Measurements from ENCODE around the gene LGALS4. TPM values are rescaled to one million over a fixed set of nuclear protein-coding genes. Genes with fewer than 3 reads are reported as not detected.

The LGALS4 gene
- total and polyA plus RNA-seq, 2 experiments from 2014 or later = 0.87 TPM; not detected in 1

DNA sequence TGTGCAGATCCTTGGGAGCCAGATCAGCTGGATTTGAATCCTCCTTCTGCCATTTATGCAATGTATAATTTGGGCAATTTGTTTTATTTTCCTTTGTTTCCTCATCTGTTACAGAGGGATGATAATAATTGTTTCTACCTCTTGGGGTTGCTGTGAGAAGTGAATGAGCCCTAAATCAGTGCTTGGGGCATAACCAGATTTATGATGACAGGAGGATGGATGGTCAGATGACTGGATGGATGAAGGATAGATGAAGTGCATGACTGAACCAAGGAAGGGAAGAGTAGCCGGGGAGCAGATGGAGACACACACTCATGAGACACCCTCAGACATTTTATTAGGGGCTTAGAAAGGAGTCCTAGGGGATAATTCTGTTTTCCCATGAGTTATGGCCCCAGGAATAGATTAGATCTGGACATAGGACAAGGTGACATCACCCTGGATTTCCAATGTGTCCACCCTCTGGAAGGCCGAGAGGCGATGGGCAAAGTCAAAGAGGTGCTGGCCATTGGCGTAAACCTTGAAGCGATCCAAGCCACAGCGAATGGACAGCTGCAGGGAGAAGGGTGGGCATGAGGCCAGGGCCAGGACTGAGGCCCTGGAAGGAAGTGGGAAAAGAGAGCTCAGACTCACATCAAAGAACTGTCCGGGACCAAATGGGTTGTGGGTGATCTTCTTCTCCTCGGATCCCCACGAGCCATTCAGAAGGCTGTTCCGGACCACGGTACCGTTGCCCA is 11.2 kb downstream of the LGALS4 start (continued):
- TF ChIP-seq, protein P1, sequence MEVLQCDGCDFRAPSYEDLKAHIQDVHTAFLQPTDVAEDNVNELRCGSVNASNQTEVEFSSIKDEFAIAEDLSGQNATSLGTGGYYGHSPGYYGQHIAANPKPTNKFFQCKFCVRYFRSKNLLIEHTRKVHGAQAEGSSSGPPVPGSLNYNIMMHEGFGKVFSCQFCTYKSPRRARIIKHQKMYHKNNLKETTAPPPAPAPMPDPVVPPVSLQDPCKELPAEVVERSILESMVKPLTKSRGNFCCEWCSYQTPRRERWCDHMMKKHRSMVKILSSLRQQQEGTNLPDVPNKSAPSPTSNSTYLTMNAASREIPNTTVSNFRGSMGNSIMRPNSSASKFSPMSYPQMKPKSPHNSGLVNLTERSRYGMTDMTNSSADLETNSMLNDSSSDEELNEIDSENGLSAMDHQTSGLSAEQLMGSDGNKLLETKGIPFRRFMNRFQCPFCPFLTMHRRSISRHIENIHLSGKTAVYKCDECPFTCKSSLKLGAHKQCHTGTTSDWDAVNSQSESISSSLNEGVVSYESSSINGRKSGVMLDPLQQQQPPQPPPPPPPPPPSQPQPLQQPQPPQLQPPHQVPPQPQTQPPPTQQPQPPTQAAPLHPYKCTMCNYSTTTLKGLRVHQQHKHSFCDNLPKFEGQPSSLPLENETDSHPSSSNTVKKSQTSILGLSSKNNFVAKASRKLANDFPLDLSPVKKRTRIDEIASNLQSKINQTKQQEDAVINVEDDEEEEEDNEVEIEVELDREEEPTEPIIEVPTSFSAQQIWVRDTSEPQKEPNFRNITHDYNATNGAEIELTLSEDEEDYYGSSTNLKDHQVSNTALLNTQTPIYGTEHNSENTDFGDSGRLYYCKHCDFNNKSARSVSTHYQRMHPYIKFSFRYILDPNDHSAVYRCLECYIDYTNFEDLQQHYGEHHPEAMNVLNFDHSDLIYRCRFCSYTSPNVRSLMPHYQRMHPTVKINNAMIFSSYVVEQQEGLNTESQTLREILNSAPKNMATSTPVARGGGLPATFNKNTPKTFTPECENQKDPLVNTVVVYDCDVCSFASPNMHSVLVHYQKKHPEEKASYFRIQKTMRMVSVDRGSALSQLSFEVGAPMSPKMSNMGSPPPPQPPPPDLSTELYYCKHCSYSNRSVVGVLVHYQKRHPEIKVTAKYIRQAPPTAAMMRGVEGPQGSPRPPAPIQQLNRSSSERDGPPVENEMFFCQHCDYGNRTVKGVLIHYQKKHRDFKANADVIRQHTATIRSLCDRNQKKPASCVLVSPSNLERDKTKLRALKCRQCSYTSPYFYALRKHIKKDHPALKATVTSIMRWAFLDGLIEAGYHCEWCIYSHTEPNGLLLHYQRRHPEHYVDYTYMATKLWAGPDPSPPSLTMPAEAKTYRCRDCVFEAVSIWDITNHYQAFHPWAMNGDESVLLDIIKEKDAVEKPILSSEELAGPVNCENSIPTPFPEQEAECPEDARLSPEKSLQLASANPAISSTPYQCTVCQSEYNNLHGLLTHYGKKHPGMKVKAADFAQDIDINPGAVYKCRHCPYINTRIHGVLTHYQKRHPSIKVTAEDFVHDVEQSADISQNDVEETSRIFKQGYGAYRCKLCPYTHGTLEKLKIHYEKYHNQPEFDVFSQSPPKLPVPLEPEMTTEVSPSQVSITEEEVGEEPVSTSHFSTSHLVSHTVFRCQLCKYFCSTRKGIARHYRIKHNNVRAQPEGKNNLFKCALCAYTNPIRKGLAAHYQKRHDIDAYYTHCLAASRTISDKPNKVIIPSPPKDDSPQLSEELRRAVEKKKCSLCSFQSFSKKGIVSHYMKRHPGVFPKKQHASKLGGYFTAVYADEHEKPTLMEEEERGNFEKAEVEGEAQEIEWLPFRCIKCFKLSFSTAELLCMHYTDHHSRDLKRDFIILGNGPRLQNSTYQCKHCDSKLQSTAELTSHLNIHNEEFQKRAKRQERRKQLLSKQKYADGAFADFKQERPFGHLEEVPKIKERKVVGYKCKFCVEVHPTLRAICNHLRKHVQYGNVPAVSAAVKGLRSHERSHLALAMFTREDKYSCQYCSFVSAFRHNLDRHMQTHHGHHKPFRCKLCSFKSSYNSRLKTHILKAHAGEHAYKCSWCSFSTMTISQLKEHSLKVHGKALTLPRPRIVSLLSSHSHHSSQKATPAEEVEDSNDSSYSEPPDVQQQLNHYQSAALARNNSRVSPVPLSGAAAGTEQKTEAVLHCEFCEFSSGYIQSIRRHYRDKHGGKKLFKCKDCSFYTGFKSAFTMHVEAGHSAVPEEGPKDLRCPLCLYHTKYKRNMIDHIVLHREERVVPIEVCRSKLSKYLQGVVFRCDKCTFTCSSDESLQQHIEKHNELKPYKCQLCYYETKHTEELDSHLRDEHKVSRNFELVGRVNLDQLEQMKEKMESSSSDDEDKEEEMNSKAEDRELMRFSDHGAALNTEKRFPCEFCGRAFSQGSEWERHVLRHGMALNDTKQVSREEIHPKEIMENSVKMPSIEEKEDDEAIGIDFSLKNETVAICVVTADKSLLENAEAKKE (CRISPR knock-in tag; IDR thresholded peaks at IDR 0.05) = no peak
- TF ChIP-seq ZNF114 (CRISPR knock-in tag; IDR thresholded peaks at IDR 0.05) = no peak

DNA sequence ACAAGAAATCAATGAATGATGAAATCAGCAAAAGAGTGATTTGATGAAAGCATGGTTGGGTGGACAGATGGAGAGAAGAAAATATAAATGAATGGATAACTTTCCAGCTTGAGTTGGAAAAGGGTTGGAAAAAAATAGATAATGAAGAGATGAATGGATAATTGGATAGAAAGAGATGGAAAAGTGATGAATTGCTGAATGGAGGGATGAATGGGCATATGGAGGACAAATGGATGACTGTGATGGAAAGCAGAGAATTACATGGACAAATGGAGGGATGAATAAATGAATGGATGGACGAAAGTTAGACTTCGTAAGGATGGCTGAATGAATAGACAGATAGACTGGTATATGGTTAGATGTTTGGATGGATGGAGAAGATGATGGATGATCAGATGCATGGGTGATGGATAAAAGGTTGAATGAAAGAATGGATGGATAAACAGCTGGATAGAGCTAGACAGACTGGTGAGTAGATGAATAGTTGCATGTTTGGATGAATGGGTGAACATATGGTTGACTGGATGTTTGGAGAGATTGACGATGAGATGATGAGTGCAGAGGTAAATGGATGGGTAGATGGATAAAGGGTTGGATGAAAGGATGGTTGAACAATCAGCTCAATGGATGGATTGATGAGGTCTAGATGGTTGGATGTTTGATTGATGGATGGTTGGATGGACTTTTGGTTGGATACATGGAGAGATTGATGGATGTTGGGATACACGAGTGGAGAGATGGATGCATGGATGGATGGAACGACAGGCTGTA is 12.0 kb downstream of the LGALS4 start:
- H2AFZ ChIP-seq = no peak overlapping the region
- Mint-ChIP-seq H3K27ac (no peak overlapping the region), H3K9me3 (peaks cover 14% of the 10 kb centered on the region), H3K4me3 (no peak overlapping the region), H3K4me1 (no peaks in the 10 kb centered on the region), H3K36me3 (ENCODE audit: low read depth) (peaks cover 3% of the 10 kb centered on the region; the same call in 1 of the 3 replicates), H3K27me3 (ENCODE audit: insufficient read depth, low read depth, poor library complexity) (peaks cover 3% of the 10 kb centered on the region)
- H3K4me3 ChIP-seq = no peak overlapping the region
- no peak overlapping the region for H3K4me2 ChIP-seq
- H3F3A ChIP-seq (replicated peaks; ENCODE audit: low read depth) = no peaks in the 10 kb centered on the region
- no peaks in the 10 kb centered on the region for H4K20me1 ChIP-seq (replicated peaks; ENCODE audit: insufficient read depth)
- no peak for ATAC-seq
- no peaks in the 10 kb centered on the region for H3K79me2 ChIP-seq (replicated peaks; ENCODE audit: insufficient read depth)
- H3K27me3 ChIP-seq (ENCODE audit: insufficient read depth) = no peaks in the 10 kb centered on the region
- H3K36me3 ChIP-seq (ENCODE audit: insufficient read depth) = no peaks in the 10 kb centered on the region
- no peak overlapping the region for H3K27ac ChIP-seq (ENCODE audit: low read depth)
- no peak for DNase-seq (ENCODE audit: low spot score)
- H3K4me1 ChIP-seq (ENCODE audit: insufficient read depth) = no peaks in the 10 kb centered on the region
- peaks cover 13% of the 10 kb centered on the region; the same call in 1 of the 2 replicates for H3K9me2 ChIP-seq (ENCODE audit: insufficient read depth)
- no peak for TF ChIP-seq EZH2phosphoT487 (IDR thresholded peaks at IDR 0.05; ENCODE audit: unreplicated experiment)
- no peak for TF ChIP-seq POLR2AphosphoS5 (IDR thresholded peaks at IDR 0.05; ENCODE audit: low read depth)
- TF ChIP-seq, protein P2, sequence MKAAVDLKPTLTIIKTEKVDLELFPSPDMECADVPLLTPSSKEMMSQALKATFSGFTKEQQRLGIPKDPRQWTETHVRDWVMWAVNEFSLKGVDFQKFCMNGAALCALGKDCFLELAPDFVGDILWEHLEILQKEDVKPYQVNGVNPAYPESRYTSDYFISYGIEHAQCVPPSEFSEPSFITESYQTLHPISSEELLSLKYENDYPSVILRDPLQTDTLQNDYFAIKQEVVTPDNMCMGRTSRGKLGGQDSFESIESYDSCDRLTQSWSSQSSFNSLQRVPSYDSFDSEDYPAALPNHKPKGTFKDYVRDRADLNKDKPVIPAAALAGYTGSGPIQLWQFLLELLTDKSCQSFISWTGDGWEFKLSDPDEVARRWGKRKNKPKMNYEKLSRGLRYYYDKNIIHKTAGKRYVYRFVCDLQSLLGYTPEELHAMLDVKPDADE (IDR thresholded peaks at IDR 0.05) = no peak
- TF ChIP-seq NANOG (IDR thresholded peaks at IDR 0.05; ENCODE audit: borderline replicate concordance) = no peak
- no peak for TF ChIP-seq CREB1 (CRISPR knock-in tag; IDR thresholded peaks at IDR 0.05; ENCODE audit: low read depth)
- no peak for TF ChIP-seq JUNB (IDR thresholded peaks at IDR 0.05; ENCODE audit: unreplicated experiment)
- TF ChIP-seq, protein P3, sequence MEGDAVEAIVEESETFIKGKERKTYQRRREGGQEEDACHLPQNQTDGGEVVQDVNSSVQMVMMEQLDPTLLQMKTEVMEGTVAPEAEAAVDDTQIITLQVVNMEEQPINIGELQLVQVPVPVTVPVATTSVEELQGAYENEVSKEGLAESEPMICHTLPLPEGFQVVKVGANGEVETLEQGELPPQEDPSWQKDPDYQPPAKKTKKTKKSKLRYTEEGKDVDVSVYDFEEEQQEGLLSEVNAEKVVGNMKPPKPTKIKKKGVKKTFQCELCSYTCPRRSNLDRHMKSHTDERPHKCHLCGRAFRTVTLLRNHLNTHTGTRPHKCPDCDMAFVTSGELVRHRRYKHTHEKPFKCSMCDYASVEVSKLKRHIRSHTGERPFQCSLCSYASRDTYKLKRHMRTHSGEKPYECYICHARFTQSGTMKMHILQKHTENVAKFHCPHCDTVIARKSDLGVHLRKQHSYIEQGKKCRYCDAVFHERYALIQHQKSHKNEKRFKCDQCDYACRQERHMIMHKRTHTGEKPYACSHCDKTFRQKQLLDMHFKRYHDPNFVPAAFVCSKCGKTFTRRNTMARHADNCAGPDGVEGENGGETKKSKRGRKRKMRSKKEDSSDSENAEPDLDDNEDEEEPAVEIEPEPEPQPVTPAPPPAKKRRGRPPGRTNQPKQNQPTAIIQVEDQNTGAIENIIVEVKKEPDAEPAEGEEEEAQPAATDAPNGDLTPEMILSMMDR (conservative IDR thresholded peaks at IDR 0.05; ENCODE audit: low read depth in 2 of 2) = no peak
- no peak for TF ChIP-seq EZH2 (IDR thresholded peaks at IDR 0.05; ENCODE audit: low read depth, unreplicated experiment)
- no peak for TF ChIP-seq ZNF114 (CRISPR knock-in tag; IDR thresholded peaks at IDR 0.05)
- TF ChIP-seq STAT1 (IDR thresholded peaks at IDR 0.05; ENCODE audit: unreplicated experiment) = no peak

Data from GM23338 (cell line).